ENCODE data around the gene DOCK4.

DOCK4 gene

DNA sequence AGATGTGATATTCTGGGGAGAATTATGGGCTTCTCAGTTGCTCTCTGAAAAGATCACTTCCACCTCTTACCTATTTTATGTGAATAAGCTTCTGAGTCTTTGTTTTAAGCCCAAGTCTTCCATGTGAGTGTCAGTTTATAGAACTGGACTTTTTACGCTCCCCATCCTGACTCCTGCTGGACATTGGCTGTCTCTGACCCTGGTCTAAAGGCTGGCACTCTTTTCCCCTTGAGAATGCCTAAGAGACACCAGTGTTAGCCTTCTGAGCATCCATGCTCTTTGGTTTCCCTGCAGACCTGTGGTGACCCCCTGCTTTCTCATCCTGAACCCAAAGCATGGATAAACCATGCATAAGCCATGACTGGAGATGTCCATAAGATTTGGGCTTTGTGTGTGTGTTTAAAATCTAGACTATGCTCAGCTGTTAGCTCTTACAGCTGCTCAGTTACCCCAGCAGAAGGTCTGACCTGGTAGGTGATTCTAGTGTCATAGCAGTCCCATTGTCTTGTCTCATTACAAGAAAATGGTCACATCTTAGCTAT lies 495.3 kb downstream of the DOCK4 start:
- DNase-seq = no peak

- no peak for DNase-seq
These were observed 498.1 kb downstream of the DOCK4 start for GRCh38 chr7:111708072-111708471.

DNA sequence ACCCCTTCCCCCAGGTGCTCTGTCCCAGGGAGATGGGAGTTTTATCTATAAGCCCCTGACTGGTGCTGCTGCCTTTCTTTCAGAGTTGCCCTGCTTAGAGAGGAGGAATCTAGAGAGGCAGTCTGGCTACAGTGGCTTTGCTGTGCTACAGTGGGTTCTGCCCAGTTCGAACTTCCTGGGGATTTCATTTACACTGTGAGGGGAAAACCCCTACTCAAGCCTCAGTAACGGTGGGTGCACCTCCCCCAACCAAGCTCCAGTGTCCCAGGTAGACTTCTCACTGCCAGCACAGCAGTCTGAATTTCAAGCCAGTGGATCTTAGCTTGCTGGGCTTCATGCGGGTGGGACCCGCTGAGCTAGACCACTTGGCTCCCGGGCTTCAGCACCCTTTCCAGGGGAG lies 500.4 kb downstream of the DOCK4 start:
- DNase-seq = no peak

GRCh38 chr7:111697771-111698170 lies 508.4 kb downstream of the DOCK4 start:
- DNase-seq = no peak

DNA sequence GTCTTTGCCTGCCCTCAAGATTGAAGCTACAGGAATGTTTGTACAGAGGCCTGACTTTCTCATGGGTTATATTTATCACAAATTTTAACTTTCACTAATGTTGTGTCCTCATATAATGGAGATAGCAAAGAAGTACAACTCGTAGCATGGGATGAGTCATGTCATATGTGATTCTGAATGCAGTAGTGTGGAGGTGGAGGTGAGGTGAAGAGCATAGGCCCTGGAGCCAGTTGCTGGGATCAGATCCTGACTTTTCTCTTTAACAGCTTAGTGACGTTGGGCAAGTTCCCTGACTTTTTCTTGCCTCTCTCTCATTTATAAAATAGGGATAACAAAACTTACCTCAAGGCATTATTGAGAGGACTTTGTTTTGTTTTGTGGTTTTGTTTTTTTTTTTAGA lies 511.8 kb downstream of the DOCK4 start:
- DNase-seq = no peak

DNA sequence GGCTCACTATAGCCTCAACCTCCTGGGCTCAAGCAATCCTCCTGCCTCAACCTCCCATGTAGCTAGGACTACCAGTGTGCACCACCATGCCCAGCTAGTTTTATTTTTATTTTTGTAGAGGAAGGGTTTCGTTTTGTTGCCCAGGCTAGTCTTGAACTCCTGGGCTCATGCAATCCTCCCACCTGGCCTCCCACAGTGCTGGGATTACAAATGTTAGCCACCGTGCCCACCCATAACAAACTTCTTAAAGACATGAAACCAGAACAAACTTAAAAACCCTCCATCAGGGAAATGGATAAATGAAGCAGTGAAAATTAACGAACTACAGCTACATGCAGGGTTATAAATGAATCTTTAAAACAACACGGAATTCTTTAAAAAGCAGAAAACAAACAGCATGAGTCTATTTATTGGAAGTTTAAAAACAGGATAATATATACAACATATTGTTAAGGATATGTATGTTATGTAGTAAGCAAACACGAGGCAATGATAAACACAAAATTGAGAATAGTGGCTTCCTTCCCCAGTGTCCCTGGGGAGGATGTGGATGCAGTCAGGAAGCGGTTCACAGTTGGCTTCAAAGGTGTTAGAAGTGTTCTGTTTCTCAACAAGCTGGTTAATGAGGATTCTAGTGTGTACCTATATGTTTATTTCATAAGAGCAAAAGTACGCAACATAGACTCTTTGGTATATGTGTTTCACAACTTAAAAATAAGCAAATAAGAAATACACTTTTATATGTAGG lies 515.7 kb downstream of the DOCK4 start:
- DNase-seq = no peak

- DNase-seq = no peak
These were observed 520.9 kb downstream of the DOCK4 start for GRCh38 chr7:111685349-111685748.

GRCh38 chr7:111682588-111683340 lies 523.4 kb downstream of the DOCK4 start:
- no peak for DNase-seq

DNA sequence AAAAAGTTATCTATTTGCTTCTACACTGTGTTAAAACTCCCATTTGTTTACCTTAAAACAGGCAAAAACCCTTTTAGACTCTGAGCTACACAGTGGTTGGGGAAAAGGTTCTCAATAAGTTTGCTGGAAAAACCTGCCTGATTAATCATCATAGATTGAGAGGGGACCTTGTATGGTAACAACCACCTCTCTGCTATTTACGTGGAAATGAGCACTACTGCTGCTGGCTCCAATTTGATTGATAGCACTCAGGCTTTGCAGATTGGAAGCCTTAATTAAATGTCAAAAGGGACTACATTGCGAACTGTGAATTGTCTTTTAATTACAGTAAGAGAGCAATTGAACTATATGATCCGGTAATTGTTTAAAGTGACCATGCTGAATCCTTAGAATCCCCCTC lies 525.0 kb downstream of the DOCK4 start:
- DNase-seq = no peak

GRCh38 chr7:111678986-111679385 lies 527.2 kb downstream of the DOCK4 start:
- DNase-seq = no peak

- DNase-seq = no peak
These were observed 527.9 kb downstream of the DOCK4 start for GRCh38 chr7:111678281-111678680.

DNA sequence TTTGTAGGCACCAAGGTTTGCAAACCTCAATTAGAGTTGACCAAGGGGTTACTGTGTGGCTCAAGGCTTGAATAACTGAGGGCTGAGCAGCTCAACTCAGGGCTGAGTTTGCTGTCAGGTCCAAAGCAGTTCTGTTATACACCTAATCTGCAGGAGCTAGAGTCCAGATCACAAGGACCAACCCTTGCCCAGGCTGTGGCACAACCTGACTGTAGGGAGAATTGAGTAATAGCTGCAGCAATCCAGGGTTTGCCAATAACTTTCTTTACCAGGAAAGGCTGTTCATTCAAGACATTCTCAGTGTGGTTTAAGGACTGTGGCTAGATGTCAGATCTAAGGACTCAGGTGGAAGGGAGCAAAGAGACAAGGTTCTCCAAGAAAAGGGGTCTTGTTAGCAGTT lies 528.4 kb downstream of the DOCK4 start:
- DNase-seq = no peak

- no peak for DNase-seq
These were observed 529.4 kb downstream of the DOCK4 start for GRCh38 chr7:111676811-111677210.

All from NCI-H345 (cell line).